Tibial nerve (tissue), 4 donors: ENCODE measurements around the gene LSS.

Experiments used
- CTCF ChIP-seq, 5 experiments: fragments of 200-600 bp in 3 of 5; fragments of 450-650 bp in 2 of 5; sonication (generic) in 3 of 5; IDR thresholded peaks; one replicate each; pipeline ENCODE4 v1.5.1; 2016 to 2019; ENCODE audit warnings: antibody characterized with exemption in 5 of 5, mild to moderate bottlenecking in 3 of 5, moderate library complexity in 2 of 5
- EP300 ChIP-seq, 2 donors: sonication (generic); formaldehyde crosslinking; IDR thresholded peaks; one replicate each; pipeline ENCODE4 v1.6.1; 2017; ENCODE audit warnings: antibody characterized with exemption in 2 of 2, mild to moderate bottlenecking in 1 of 2
- POLR2A ChIP-seq, 2 donors: fragments of 450-650 bp; IDR thresholded peaks; one replicate each; pipeline ENCODE4 v1.6.1; 2017; ENCODE audit warnings: antibody characterized with exemption in 2 of 2, mild to moderate bottlenecking in 2 of 2, moderate library complexity in 2 of 2

DNA sequence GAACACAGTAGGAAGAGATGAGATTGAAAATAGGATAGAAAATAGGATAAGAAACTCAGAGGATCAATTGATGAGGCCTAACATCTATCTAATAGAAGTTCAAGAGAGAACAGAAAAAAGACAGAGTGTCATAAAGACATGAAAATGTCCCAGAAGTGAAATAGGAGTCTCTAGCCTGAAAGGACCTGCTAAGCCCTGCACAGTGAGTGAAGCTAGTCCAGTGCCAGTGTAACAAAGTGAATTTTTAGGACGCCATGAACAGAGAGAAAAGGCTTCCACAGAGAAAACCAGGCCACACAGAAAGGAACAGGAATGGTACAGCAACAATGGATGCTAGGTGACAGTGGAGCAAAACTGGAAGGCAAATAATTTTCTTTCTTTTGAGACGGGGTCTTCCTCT lies 20.3 kb upstream of the LSS start:
- TF ChIP-seq POLR2A (IDR thresholded peaks at IDR 0.05) = no peak
- TF ChIP-seq CTCF (IDR thresholded peaks at IDR 0.05) = no peak
- TF ChIP-seq EP300 (IDR thresholded peaks at IDR 0.05) = no peak
